ENCODE results near the gene SLC30A3. TPM values are rescaled to one million over a fixed set of nuclear protein-coding genes. Genes with fewer than 3 reads are reported as not detected.
A peak's percentile ranks its signal among the peaks of the same experiment; 100 is the strongest.

The SLC30A3 gene
- total and polyA plus RNA-seq, 2 of the 13 experiments (the other 11 are each of a cell fraction or from before 2014, with no cell fraction given) = 0.38 to 0.79 TPM

GRCh38 chr2:27209621-27210401, 53.0 kb downstream of the SLC30A3 start (continued):
- TF ChIP-seq RXRB (CRISPR knock-in tag; IDR thresholded peaks at IDR 0.05; ENCODE audit: borderline replicate concordance) = no peak
- TF ChIP-seq THAP11 (CRISPR knock-in tag; IDR thresholded peaks at IDR 0.05) = peak; percentile 50; the same call in 1 of the 2 replicates
- no peak for TF ChIP-seq MAFF (IDR thresholded peaks at IDR 0.05; ENCODE audit: low read depth, low read length)
- TF ChIP-seq TFDP1 (CRISPR knock-in tag; IDR thresholded peaks at IDR 0.05; ENCODE audit: borderline replicate concordance) = no peak; the same call in 1 of the 2 replicates
- 0 out of 4 replicates have a peak, but pooled peaks of 1 of the 2 experiments have one; percentile 27 for TF ChIP-seq MAFK (conservative IDR thresholded peaks at IDR 0.05 in 1 of 2, IDR thresholded peaks at IDR 0.05 in 1 of 2; ENCODE audit: low read length in 2 of 2)
- no peak for TF ChIP-seq ZNF33A (CRISPR knock-in tag; IDR thresholded peaks at IDR 0.05; ENCODE audit: borderline replicate concordance)
- no peak for TF ChIP-seq ZEB1 (IDR thresholded peaks at IDR 0.05; ENCODE audit: insufficient replicate concordance, low read depth)
- TF ChIP-seq MXD3 (CRISPR knock-in tag; IDR thresholded peaks at IDR 0.05) = no peak
- TF ChIP-seq POLR2AphosphoS2 (IDR thresholded peaks at IDR 0.05; ENCODE audit: low read depth, low read length) = no peak
- no peak for TF ChIP-seq KLF6 (CRISPR knock-in tag; IDR thresholded peaks at IDR 0.05)
- no peak for TF ChIP-seq ZBTB46 (CRISPR knock-in tag; IDR thresholded peaks at IDR 0.05; ENCODE audit: borderline replicate concordance)
- no peak for TF ChIP-seq ZNF597 (CRISPR knock-in tag; IDR thresholded peaks at IDR 0.05)
- no peak for TF ChIP-seq CBFB (CRISPR knock-in tag; IDR thresholded peaks at IDR 0.05)
- TF ChIP-seq DNMT3B (CRISPR knock-in tag; conservative IDR thresholded peaks at IDR 0.05) = peak; percentile 39; the same call in 1 of the 2 replicates
- TF ChIP-seq ATF6 (CRISPR knock-in tag; conservative IDR thresholded peaks at IDR 0.05) = no peak
- no peak for TF ChIP-seq RELA (CRISPR knock-in tag; IDR thresholded peaks at IDR 0.05)
- TF ChIP-seq NBN (conservative IDR thresholded peaks at IDR 0.05) = no peak
- TF ChIP-seq SP1 (IDR thresholded peaks at IDR 0.05) = no peak
- TF ChIP-seq SP1 (CRISPR knock-in tag; IDR thresholded peaks at IDR 0.05) = no peak
- no peak for TF ChIP-seq ZNF740 (CRISPR knock-in tag; IDR thresholded peaks at IDR 0.05)
- TF ChIP-seq ZNF737 (CRISPR knock-in tag; IDR thresholded peaks at IDR 0.05; ENCODE audit: borderline replicate concordance) = no peak
- TF ChIP-seq ZNF264 (CRISPR knock-in tag; IDR thresholded peaks at IDR 0.05) = no peak
- TF ChIP-seq ZNF501 (CRISPR knock-in tag; IDR thresholded peaks at IDR 0.05) = no peak
- no peak for TF ChIP-seq ZNF563 (CRISPR knock-in tag; IDR thresholded peaks at IDR 0.05)
